HepG2 (cell line): ENCODE measurements around the gene SMIM41. TPM values are rescaled to one million over a fixed set of nuclear protein-coding genes. Genes with fewer than 3 reads are reported as not detected.

ENCODE experiments used
- ATAC-seq: fragments of 200-7000 bp; cut with Tn5 transposase; 3 replicates; pipeline ENCODE4 v1.9.1; 2020; ENCODE audit warnings: mild to moderate bottlenecking, moderate library complexity
- BruUV-seq: library from RNA; stranded (reverse); fragments of 400-500 nt; replicated peaks from 2 replicates; lab custom pipeline; 2021; lab: Mats Ljungman, UMichigan
- CTCF ChIA-PET: fragments of 300-600 bp; formaldehyde crosslinking; extraction: SDS; loops from one replicate; lab custom pipeline; 2021; ENCODE audit warnings: low total read pairs, inconsistent platforms, low intra/inter-chr PET ratio; lab: Yijun Ruan, JAX
- POLR2A ChIA-PET: fragments of 350-600 bp; sonication (Branson Sonifier 250); formaldehyde crosslinking; loops from one replicate; lab custom pipeline; 2020; ENCODE audit warnings: antibody characterized with exemption, inconsistent platforms; lab: Yijun Ruan, JAX
- DNase-seq: peaks from one replicate; pipeline ENCODE4 v3.0.0-alpha.2; 2015; ENCODE audit warnings: low spot score
- FAIRE-seq: peaks from 3 replicates; lab custom pipeline; 2011; peaks lifted over from hg19 to GRCh38; lab: Jason Lieb, UNC
- H2AFZ ChIP-seq: one replicate; pipeline ENCODE4 v1.6.1; 2011; ENCODE audit warnings: low read length, inconsistent platforms
- H3K27ac ChIP-seq: fragments of 300-600 bp; 3 replicates; pipeline ENCODE4 v1.8.0; 2011; ENCODE audit warnings: mixed run types, mild to moderate bottlenecking, mixed read lengths, low read length, inconsistent platforms; ENCODE audit not compliant: insufficient read depth; ENCODE audit errors: extremely low read length
- H3K27me3 ChIP-seq, 2 experiments: fragments of 200-600 bp in 1 of 2; 2 replicates in 1 of 2; 3 replicates in 1 of 2; pipeline versions ENCODE4 v1.6.0 to v1.8.0; 2011; ENCODE audit warnings: low read length in 2 of 2, mild to moderate bottlenecking in 2 of 2, moderate library complexity in 2 of 2, inconsistent platforms in 1 of 2; ENCODE audit not compliant: insufficient read depth in 2 of 2, control insufficient read depth in 1 of 2
- H3K36me3 ChIP-seq, 2 experiments: fragments of 200-600 bp in 1 of 2; replicated peaks in 1 of 2; 2 replicates in 1 of 2; 3 replicates in 1 of 2; pipeline versions ENCODE4 v1.5.1 to v1.8.0; 2011; ENCODE audit warnings: low read length in 2 of 2, inconsistent platforms in 1 of 2; ENCODE audit not compliant: insufficient read depth in 2 of 2, control insufficient read depth in 1 of 2
- H3K4me1 ChIP-seq: 2 replicates; pipeline ENCODE4 v1.5.1; 2012; ENCODE audit warnings: low read length, inconsistent platforms; ENCODE audit not compliant: insufficient read depth
- H3K4me2 ChIP-seq: 2 replicates; pipeline ENCODE4 v1.6.0; 2011; ENCODE audit warnings: low read depth, low read length, inconsistent platforms
- H3K4me3 ChIP-seq, 3 experiments: fragments of 200-600 bp in 1 of 3; sonication (generic), shearing (Covaris generic) in 1 of 3; replicated peaks in 1 of 3; 2 replicates each; pipeline ENCODE4 v1.5.1; 2011 to 2016; ENCODE audit warnings: low read length in 3 of 3, inconsistent platforms in 2 of 3, low read depth in 2 of 3, mild to moderate bottlenecking in 2 of 3, control low read depth in 1 of 3, mixed read lengths in 1 of 3; ENCODE audit not compliant: insufficient read depth in 1 of 3
- H3K79me2 ChIP-seq: one replicate; pipeline ENCODE4 v1.6.1; 2011; ENCODE audit warnings: low read length, inconsistent platforms; ENCODE audit not compliant: insufficient read depth
- H3K9ac ChIP-seq: 2 replicates; pipeline ENCODE4 v1.6.0; 2011; ENCODE audit warnings: mild to moderate bottlenecking, low read depth, low read length, inconsistent platforms; ENCODE audit not compliant: insufficient read depth
- H3K9me3 ChIP-seq: 2 replicates; pipeline ENCODE4 v1.5.1; 2012; ENCODE audit warnings: mild to moderate bottlenecking, low read length
- H4K20me1 ChIP-seq: 2 replicates; pipeline ENCODE4 v1.6.0; 2011; ENCODE audit warnings: inconsistent platforms, mild to moderate bottlenecking, low read length, moderate library complexity; ENCODE audit not compliant: insufficient read depth
- MTA1 ChIP-seq: sonication (generic); formaldehyde crosslinking; IDR thresholded peaks from 2 replicates; pipeline ENCODE4 v1.4.0; 2020; ENCODE audit warnings: missing genetic modification reagents, mild to moderate bottlenecking, borderline replicate concordance
- ZBTB43 ChIP-seq: sonication (generic); formaldehyde crosslinking; conservative IDR thresholded peaks from 2 replicates; pipeline ENCODE4 v1.4.0; 2020; ENCODE audit warnings: missing genetic modification reagents
- ZC3H4 ChIP-seq: sonication (generic); formaldehyde crosslinking; IDR thresholded peaks from 2 replicates; pipeline ENCODE4 v1.4.0; 2020; ENCODE audit warnings: missing genetic modification reagents, borderline replicate concordance
- ZNF207 ChIP-seq: fragments of 450-650 bp; IDR thresholded peaks from 2 replicates; pipeline ENCODE4 v1.6.1; 2016; ENCODE audit warnings: antibody characterized with exemption, borderline replicate concordance
- WGBS: methylation state at CpG from one replicate; pipeline ENCODE4 v1.1.6; 2017; ENCODE audit warnings: low lambda C conversion rate; 5-methylcytosine and 5-hydroxymethylcytosine counted together
- in situ Hi-C: cut with HindIII; loops from 2 replicates; pipeline ENCODE4 v1.10.0; 2017; ENCODE audit warnings: low pct_unique_long_range_greater_than_20kb; ENCODE audit not compliant: extremely low pct_ligation_motif_present
- intact Hi-C: fragments of 100-400 bp; cut with micrococcal nuclease; formaldehyde crosslinking; loops from one replicate; pipeline ENCODE4 v1.10.0; 2022; ENCODE audit not compliant: unreplicated experiment
- polyA plus RNA-seq, 8 experiments: library from polyadenylated mRNA; depleted of rRNA in 3 of 8; stranded (reverse) in 7 of 8; unstranded in 1 of 8; fragments of >200 nt; fragmentation: Illumina TruSeq in 4 of 8; extraction: Trizol in 4 of 8; gene quantifications; 2 replicates each; pipeline versions ENCODE4 v1.2.1 to v1.2.3, GENCODE V29; 2011 to 2016; ENCODE audit warnings: low read depth in 4 of 8, missing spikeins in 1 of 8, mixed read lengths in 1 of 8; ENCODE audit not compliant: insufficient read depth in 1 of 8
- total RNA-seq, 5 experiments: library from RNA; depleted of rRNA; stranded (reverse); fragments of >200 nt; fragmentation: Illumina TruSeq; extraction: Trizol; gene quantifications; 2 replicates each; pipeline ENCODE4 v1.2.3, GENCODE V29; 2016; ENCODE audit warnings: low read depth in 1 of 5
- TF ChIP-seq, protein P1 (sequence below): sonication (generic); formaldehyde crosslinking; IDR thresholded peaks from 2 replicates; pipeline ENCODE4 v1.4.0; 2020; ENCODE audit warnings: low read depth, mild to moderate bottlenecking, missing genetic modification reagents
- TF ChIP-seq, protein P2 (sequence below): sonication (generic); formaldehyde crosslinking; IDR thresholded peaks from 2 replicates; pipeline ENCODE4 v1.4.0; 2020; ENCODE audit warnings: missing genetic modification reagents, borderline replicate concordance
- TF ChIP-seq, protein P3 (sequence below): sonication (generic); formaldehyde crosslinking; IDR thresholded peaks from 2 replicates; pipeline ENCODE4 v1.4.0; 2020; ENCODE audit warnings: missing genetic modification reagents

SMIM41 gene
- total and polyA plus RNA-seq, 2 of the 13 experiments (the other 11 are each of a cell fraction or from before 2014, with no cell fraction given): not detected

DNA sequence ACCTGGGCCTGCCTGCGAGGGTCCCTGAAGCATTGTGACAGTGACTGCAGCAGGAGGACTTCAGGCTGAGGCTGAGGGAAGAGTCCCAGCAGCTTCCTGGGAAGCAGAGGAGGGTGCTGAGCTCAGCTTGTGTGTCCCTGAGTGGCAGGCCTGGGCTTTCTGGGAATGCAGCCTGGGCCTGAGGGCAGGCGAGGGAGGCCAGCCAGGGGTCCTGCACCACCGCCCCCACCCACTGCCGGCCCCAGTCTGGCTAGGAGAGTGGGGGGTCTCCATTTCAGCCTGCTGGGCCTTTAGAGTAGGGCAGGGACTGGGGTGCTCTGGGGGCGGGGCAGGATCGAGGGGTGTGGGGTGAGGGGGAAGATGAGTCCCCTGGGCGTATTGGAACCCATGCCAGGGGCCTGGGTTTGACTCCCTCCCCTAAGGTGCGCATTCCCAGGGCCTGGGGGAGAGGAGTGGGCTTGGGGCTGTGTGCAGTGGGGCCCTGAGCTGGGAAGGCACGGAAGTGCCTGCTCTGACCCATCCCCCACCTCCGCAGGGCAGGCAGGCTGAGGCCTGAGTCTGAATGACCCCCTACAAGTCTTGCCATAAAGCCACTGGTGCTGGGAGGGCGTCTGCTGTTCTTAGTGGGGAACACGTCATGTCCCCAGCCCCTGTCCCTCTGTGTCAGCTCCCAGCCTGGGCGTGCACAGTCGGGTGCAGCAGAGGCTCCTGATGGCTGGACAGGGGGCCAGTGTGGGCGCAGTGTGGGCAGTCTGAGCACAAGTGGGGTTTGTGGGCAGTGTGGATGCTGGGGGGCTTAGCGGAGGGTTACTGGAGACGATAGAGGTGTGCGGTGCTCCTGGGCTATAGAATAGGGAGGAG lies 66.0 kb downstream of the SMIM41 start:
- H3K9me3 ChIP-seq: no peaks in the 10 kb centered on the region
- ChIA-PET CTCF (no interaction called here), POLR2A (no interaction called here)
- DNase-seq: no peak
- no peaks in the 10 kb centered on the region for H3K36me3 ChIP-seq
- H3K4me3 ChIP-seq: no peak overlapping the region
- no peak overlapping the region for H2AFZ ChIP-seq
- no peak for FAIRE-seq
- peaks cover 7% of the 10 kb centered on the region; the same call in 1 of the 2 replicates for H3K4me1 ChIP-seq
- H3K4me2 ChIP-seq: no peak overlapping the region
- no peak for ATAC-seq
- in situ Hi-C loops: loop anchor here (5.0 to 25.0 kb wide), 4 partner anchors 182 to 842 kb away; no protein-coding TSS in a partner anchor
- 58% methylated on average over 11 of the region's 18 CpGs for WGBS
- TF ChIP-seq ZBTB43 (no peak), ZC3H4 (CRISPR knock-in tag) (no peak), ZNF207 (no peak), MTA1 (CRISPR knock-in tag) (no peak)
- TF ChIP-seq, protein P1, sequence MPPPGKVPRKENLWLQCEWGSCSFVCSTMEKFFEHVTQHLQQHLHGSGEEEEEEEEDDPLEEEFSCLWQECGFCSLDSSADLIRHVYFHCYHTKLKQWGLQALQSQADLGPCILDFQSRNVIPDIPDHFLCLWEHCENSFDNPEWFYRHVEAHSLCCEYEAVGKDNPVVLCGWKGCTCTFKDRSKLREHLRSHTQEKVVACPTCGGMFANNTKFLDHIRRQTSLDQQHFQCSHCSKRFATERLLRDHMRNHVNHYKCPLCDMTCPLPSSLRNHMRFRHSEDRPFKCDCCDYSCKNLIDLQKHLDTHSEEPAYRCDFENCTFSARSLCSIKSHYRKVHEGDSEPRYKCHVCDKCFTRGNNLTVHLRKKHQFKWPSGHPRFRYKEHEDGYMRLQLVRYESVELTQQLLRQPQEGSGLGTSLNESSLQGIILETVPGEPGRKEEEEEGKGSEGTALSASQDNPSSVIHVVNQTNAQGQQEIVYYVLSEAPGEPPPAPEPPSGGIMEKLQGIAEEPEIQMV (CRISPR knock-in tag): no peak
- TF ChIP-seq, protein P2, sequence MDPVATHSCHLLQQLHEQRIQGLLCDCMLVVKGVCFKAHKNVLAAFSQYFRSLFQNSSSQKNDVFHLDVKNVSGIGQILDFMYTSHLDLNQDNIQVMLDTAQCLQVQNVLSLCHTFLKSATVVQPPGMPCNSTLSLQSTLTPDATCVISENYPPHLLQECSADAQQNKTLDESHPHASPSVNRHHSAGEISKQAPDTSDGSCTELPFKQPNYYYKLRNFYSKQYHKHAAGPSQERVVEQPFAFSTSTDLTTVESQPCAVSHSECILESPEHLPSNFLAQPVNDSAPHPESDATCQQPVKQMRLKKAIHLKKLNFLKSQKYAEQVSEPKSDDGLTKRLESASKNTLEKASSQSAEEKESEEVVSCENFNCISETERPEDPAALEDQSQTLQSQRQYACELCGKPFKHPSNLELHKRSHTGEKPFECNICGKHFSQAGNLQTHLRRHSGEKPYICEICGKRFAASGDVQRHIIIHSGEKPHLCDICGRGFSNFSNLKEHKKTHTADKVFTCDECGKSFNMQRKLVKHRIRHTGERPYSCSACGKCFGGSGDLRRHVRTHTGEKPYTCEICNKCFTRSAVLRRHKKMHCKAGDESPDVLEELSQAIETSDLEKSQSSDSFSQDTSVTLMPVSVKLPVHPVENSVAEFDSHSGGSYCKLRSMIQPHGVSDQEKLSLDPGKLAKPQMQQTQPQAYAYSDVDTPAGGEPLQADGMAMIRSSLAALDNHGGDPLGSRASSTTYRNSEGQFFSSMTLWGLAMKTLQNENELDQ (CRISPR knock-in tag): no peak
- TF ChIP-seq, protein P3, sequence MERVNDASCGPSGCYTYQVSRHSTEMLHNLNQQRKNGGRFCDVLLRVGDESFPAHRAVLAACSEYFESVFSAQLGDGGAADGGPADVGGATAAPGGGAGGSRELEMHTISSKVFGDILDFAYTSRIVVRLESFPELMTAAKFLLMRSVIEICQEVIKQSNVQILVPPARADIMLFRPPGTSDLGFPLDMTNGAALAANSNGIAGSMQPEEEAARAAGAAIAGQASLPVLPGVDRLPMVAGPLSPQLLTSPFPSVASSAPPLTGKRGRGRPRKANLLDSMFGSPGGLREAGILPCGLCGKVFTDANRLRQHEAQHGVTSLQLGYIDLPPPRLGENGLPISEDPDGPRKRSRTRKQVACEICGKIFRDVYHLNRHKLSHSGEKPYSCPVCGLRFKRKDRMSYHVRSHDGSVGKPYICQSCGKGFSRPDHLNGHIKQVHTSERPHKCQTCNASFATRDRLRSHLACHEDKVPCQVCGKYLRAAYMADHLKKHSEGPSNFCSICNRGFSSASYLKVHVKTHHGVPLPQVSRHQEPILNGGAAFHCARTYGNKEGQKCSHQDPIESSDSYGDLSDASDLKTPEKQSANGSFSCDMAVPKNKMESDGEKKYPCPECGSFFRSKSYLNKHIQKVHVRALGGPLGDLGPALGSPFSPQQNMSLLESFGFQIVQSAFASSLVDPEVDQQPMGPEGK (CRISPR knock-in tag): no peak
- H3K27me3 ChIP-seq: peaks cover 1 to 19% of the 10 kb centered on the region in 2 experiments; a peak in 3 of 5 replicates
- BruUV-seq: no TSS peak
- intact Hi-C loops: no loop called here
- H4K20me1 ChIP-seq: no peaks in the 10 kb centered on the region
- H3K79me2 ChIP-seq: no peaks in the 10 kb centered on the region
- no peak overlapping the region for H3K27ac ChIP-seq
- H3K9ac ChIP-seq: no peak overlapping the region
